ENCODE measurements around the gene CDC27.
A peak's percentile ranks its signal among the peaks of the same experiment; 100 is the strongest.
"Not testable (repeated sequence)": the region's sequence is repeated elsewhere in the genome, so short reads cannot be mapped to it uniquely, and the experiment has no call there.

Gene CDC27

DNA sequence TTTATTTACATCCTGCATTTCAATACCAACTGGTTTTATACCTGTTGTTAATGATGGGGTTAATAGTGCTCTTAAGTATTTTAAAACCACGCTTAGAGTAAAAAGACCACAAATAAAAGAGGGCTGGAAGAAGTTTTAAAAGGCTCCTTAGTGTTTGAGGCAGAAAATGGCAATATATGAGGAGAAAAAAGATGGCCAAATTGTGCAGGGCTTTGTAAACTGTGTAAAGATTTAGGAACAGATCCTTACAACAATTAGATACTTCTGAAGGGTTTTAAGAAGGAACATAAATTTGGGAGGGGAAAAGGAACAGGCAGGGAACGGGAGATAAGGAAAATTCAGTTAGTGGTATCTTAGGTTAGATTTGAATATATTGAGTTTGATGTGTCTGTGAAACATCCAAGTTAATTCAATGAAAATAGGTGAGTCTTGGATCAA, 12.7 kb downstream of the CDC27 start:
- DNase-seq, result no peak
- Histone ChIP-seq H3K36me3 (ENCODE audit: control insufficient read depth in 4 of 4, insufficient read depth in 4 of 4, low read length in 3 of 4) (peaks cover 4 to 35% (median 21%) of the 10 kb centered on the region in 4 experiments), H3K27me3 (replicated peaks in 2 of 5; ENCODE audit: control insufficient read depth in 4 of 5, insufficient read depth in 5 of 5, low read length in 4 of 5) (no peaks in the 10 kb centered on the region), H3K4me1 (ENCODE audit: control extremely low read depth in 1 of 4, control insufficient read depth in 4 of 4, insufficient read depth in 4 of 4, low read length in 3 of 4) (peaks cover 0 to 9% (median 6%) of the 10 kb centered on the region in 4 experiments), H3K27ac (ENCODE audit: insufficient read depth in 1 of 2, low read depth in 1 of 2, low read length in 2 of 2, poor library complexity in 1 of 2, severe bottlenecking in 2 of 2) (peak overlapping the region in 1 of 2 experiments; percentile 16), H3K9me3 (ENCODE audit: control extremely low read depth in 1 of 5, control insufficient read depth in 4 of 5, insufficient read depth in 2 of 5, low read depth in 1 of 5, low read length in 4 of 5) (no peaks in the 10 kb centered on the region), H3K4me3 (ENCODE audit: control insufficient read depth in 1 of 7, extremely low read depth in 1 of 7, insufficient read depth in 4 of 7, low read depth in 2 of 7, low read length in 6 of 7) (no peak overlapping the region)
- ChIA-PET CTCF (no interaction called here), POLR2A (no interaction called here)
- WGBS (ENCODE audit: insufficient coverage), result no CpG with 5 or more reads among the region's 2 CpGs

DNA sequence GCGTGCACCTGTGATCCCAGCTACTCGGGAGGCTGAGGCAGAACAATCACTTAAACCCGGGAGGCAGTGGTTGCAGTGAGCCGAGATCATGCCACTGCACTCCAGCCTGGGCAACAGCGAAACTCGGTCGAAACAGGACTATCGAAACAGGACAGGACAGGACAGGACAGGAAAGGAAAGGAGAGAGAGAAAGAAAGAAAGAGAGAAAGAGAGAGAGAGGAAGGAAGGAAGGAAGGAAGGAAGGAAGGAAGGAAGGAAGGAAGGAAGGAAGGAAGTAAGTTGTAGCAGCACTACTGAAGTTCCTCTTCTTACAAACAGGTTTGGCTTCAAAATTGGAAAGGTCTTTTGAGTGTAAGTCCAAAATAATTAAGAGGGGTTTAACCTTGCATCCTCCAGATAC, 14.3 kb downstream of the CDC27 start:
- 100% methylated on average over 3 of the region's 8 CpGs for WGBS (ENCODE audit: insufficient coverage)
- peaks cover 5 to 36% (median 23%) of the 10 kb centered on the region in 4 experiments for H3K36me3 ChIP-seq (ENCODE audit: control insufficient read depth in 4 of 4, insufficient read depth in 4 of 4, low read length in 3 of 4)
- POLR2A ChIA-PET, result not testable (repeated sequence)

DNA sequence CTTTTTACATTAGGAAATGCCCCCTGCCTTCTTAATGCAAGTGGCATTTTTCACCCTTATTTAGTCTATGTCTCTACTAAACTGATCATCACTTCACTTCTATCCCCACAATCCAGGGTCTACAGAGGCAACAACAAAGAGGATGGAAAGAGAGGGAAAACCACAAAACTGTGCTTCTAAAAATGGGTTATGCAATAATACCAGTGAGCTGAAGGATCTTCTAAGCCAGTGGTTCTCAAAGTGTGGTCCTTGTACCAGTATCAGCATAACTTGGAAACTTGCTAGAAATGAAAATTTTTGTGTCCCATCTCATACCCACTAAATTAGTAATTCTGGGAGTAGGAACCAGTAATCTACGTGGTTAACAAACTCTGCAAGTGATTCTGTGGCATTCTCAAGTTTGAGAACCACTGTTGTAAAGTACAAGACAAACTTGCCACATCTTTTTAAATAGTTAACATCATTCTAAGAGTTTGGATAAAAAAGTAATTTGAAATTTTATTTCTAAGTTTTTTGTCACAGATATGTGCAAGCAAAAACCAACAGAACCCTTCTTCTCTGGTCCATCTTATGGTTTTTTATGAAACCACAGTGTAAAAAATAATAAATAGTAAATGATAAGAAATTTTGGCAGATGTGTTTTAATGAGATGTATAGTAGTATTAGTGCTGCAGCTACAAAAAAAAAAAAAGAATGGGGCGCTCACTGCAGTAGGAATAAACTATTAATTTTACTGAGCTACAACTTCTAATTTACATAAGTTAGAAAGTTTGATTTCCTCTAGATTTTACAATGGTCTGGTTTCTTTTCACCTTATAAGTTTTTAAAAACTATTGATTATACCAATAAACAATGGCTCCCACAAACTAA, 16.2 kb downstream of the CDC27 start:
- Histone ChIP-seq H3K27me3 (replicated peaks in 2 of 5; ENCODE audit: control insufficient read depth in 4 of 5, insufficient read depth in 5 of 5, low read length in 4 of 5) (no peaks in the 10 kb centered on the region), H3K27ac (ENCODE audit: insufficient read depth in 1 of 2, low read depth in 1 of 2, low read length in 2 of 2, poor library complexity in 1 of 2, severe bottlenecking in 2 of 2) (no peak overlapping the region), H3K4me1 (ENCODE audit: control extremely low read depth in 1 of 4, control insufficient read depth in 4 of 4, insufficient read depth in 4 of 4, low read length in 3 of 4) (peaks cover 0 to 9% (median 6%) of the 10 kb centered on the region in 4 experiments), H3K4me3 (ENCODE audit: control insufficient read depth in 1 of 7, extremely low read depth in 1 of 7, insufficient read depth in 4 of 7, low read depth in 2 of 7, low read length in 6 of 7) (no peak overlapping the region), H3K36me3 (ENCODE audit: control insufficient read depth in 4 of 4, insufficient read depth in 4 of 4, low read length in 3 of 4) (peaks cover 9 to 36% (median 22%) of the 10 kb centered on the region in 4 experiments), H3K9me3 (ENCODE audit: control extremely low read depth in 1 of 5, control insufficient read depth in 4 of 5, insufficient read depth in 2 of 5, low read depth in 1 of 5, low read length in 4 of 5) (no peaks in the 10 kb centered on the region)
- ChIA-PET CTCF (no interaction called here), POLR2A (no interaction called here)
- WGBS (ENCODE audit: insufficient coverage), result no CpG with 5 or more reads among the region's 2 CpGs
- no peak for DNase-seq

More for the DNA sequence above, 14.3 kb downstream of the CDC27 start:
- H3K4me1 ChIP-seq (ENCODE audit: control extremely low read depth in 1 of 4, control insufficient read depth in 4 of 4, insufficient read depth in 4 of 4, low read length in 3 of 4); CTCF ChIA-PET; H3K9me3 ChIP-seq (ENCODE audit: control extremely low read depth in 1 of 5, control insufficient read depth in 4 of 5, insufficient read depth in 2 of 5, low read depth in 1 of 5, low read length in 4 of 5); H3K27me3 ChIP-seq (replicated peaks in 2 of 5; ENCODE audit: control insufficient read depth in 4 of 5, insufficient read depth in 5 of 5, low read length in 4 of 5); H3K27ac ChIP-seq (ENCODE audit: insufficient read depth in 1 of 2, low read depth in 1 of 2, low read length in 2 of 2, poor library complexity in 1 of 2, severe bottlenecking in 2 of 2); H3K4me3 ChIP-seq (ENCODE audit: control insufficient read depth in 1 of 7, extremely low read depth in 1 of 7, insufficient read depth in 4 of 7, low read depth in 2 of 7, low read length in 6 of 7): not testable (repeated sequence)
- DNase-seq, result peak in 2 of 3 donors; percentile 10 to 29

DNA sequence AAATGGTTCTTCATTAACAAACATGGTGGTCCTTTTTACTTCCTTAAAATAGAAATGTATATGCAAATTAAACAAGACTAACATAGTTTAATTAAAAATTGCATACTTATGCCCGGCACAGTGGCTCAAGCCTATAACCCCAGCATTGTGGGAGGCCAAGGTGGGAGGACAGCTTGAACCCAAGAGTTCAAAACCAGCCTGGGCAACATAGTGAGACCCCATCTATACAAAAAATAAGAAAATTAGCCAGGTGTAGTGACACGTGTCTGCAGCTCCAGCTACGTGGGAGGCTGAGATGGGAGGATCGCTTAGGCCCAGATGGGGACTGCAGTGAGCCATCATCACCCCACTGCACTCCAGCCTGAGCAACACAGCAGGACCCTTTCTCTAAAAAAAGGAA, 18.4 kb downstream of the CDC27 start:
- POLR2A ChIA-PET, result no interaction called here
- Histone ChIP-seq H3K27me3 (replicated peaks in 2 of 5; ENCODE audit: control insufficient read depth in 4 of 5, insufficient read depth in 5 of 5, low read length in 4 of 5) (no peaks in the 10 kb centered on the region), H3K4me1 (ENCODE audit: control extremely low read depth in 1 of 4, control insufficient read depth in 4 of 4, insufficient read depth in 4 of 4, low read length in 3 of 4) (peaks cover 0 to 9% (median 5%) of the 10 kb centered on the region in 4 experiments), H3K4me3 (ENCODE audit: control insufficient read depth in 1 of 7, extremely low read depth in 1 of 7, insufficient read depth in 4 of 7, low read depth in 2 of 7, low read length in 6 of 7) (no peak overlapping the region), H3K9me3 (ENCODE audit: control extremely low read depth in 1 of 5, control insufficient read depth in 4 of 5, insufficient read depth in 2 of 5, low read depth in 1 of 5, low read length in 4 of 5) (no peaks in the 10 kb centered on the region), H3K36me3 (ENCODE audit: control insufficient read depth in 4 of 4, insufficient read depth in 4 of 4, low read length in 3 of 4) (peaks cover 14 to 41% (median 27%) of the 10 kb centered on the region in 4 experiments), H3K27ac (ENCODE audit: insufficient read depth in 1 of 2, low read depth in 1 of 2, low read length in 2 of 2, poor library complexity in 1 of 2, severe bottlenecking in 2 of 2) (no peak overlapping the region)
- WGBS (ENCODE audit: insufficient coverage), result 100% methylated on average over 3 of the region's 4 CpGs
- CTCF ChIA-PET, result no interaction called here
- no peak for DNase-seq

- H3K9me3 ChIP-seq (ENCODE audit: control extremely low read depth in 1 of 5, control insufficient read depth in 4 of 5, insufficient read depth in 2 of 5, low read depth in 1 of 5, low read length in 4 of 5); H3K4me1 ChIP-seq (ENCODE audit: control extremely low read depth in 1 of 4, control insufficient read depth in 4 of 4, insufficient read depth in 4 of 4, low read length in 3 of 4); POLR2A ChIA-PET; H3K27me3 ChIP-seq (replicated peaks in 2 of 5; ENCODE audit: control insufficient read depth in 4 of 5, insufficient read depth in 5 of 5, low read length in 4 of 5); CTCF ChIA-PET; H3K27ac ChIP-seq (ENCODE audit: insufficient read depth in 1 of 2, low read depth in 1 of 2, low read length in 2 of 2, poor library complexity in 1 of 2, severe bottlenecking in 2 of 2); DNase-seq; H3K4me3 ChIP-seq (ENCODE audit: control insufficient read depth in 1 of 7, extremely low read depth in 1 of 7, insufficient read depth in 4 of 7, low read depth in 2 of 7, low read length in 6 of 7): not testable (repeated sequence)
- H3K36me3 ChIP-seq (ENCODE audit: control insufficient read depth in 4 of 4, insufficient read depth in 4 of 4, low read length in 3 of 4), result peaks cover 13 to 41% (median 28%) of the 10 kb centered on the region in 4 experiments
- WGBS (ENCODE audit: insufficient coverage), result 100% methylated on average over 1 of the region's 4 CpGs
Measured at GRCh38 chr17:47168896-47169295, 20.2 kb downstream of the CDC27 start.

DNA sequence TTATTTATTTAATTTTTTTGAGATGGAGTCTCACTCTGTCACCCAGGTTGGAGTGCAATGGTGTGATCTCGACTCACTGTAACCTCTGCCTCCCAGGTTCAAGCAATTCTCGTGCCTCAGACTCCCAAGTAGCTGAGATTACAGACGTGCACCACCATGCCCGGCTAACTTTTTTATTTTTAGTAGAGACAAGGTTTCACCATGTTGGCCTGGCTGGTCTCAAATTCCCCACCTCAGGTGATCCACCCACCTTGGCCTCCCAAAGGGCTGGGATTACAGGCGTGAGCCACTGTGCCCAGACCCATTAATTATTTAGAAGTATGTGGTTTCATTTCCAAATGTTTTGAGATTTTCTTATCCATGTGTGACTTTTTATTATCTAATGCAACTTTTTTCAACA, 22.2 kb downstream of the CDC27 start:
- POLR2A ChIA-PET, result not testable (repeated sequence)
- 93% methylated on average over 3 of the region's 5 CpGs for WGBS (ENCODE audit: insufficient coverage)
- H3K36me3 ChIP-seq (ENCODE audit: control insufficient read depth in 4 of 4, insufficient read depth in 4 of 4, low read length in 3 of 4), result peaks cover 11 to 38% (median 28%) of the 10 kb centered on the region in 4 experiments

DNA sequence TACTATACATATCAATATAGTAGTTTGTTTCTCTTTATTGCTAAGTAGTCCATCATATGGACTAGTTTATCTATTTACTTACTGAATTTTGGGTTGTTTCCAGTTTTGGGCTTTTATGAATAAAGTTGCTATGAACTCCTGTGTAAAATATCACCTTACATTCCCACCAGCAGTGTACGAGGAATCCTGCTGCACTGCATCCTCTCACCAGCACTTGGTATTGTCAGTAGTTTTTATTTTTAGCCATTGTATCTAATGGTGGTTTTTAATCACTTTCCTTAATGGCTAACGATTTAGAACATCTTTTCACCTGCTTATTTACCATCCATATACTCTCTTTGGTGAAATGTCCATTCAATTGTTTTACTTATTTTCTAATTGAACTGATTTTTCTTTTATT, 24.0 kb downstream of the CDC27 start:
- POLR2A ChIA-PET, result no interaction called here
- H3K27ac ChIP-seq (ENCODE audit: insufficient read depth in 1 of 2, low read depth in 1 of 2, low read length in 2 of 2, poor library complexity in 1 of 2, severe bottlenecking in 2 of 2), result no peak overlapping the region
- H3K9me3 ChIP-seq (ENCODE audit: control extremely low read depth in 1 of 5, control insufficient read depth in 4 of 5, insufficient read depth in 2 of 5, low read depth in 1 of 5, low read length in 4 of 5), result no peaks in the 10 kb centered on the region
- CTCF ChIA-PET, result no interaction called here
- H3K27me3 ChIP-seq (replicated peaks in 2 of 5; ENCODE audit: control insufficient read depth in 4 of 5, insufficient read depth in 5 of 5, low read length in 4 of 5), result no peaks in the 10 kb centered on the region
- H3K36me3 ChIP-seq (ENCODE audit: control insufficient read depth in 4 of 4, insufficient read depth in 4 of 4, low read length in 3 of 4), result peaks cover 11 to 36% (median 25%) of the 10 kb centered on the region in 4 experiments
- H3K4me1 ChIP-seq (ENCODE audit: control extremely low read depth in 1 of 4, control insufficient read depth in 4 of 4, insufficient read depth in 4 of 4, low read length in 3 of 4), result peaks cover 3 to 13% (median 4%) of the 10 kb centered on the region in 4 experiments
- WGBS (ENCODE audit: insufficient coverage), result no CpG with 5 or more reads among the region's 2 CpGs
- no peak for DNase-seq
- no peak overlapping the region for H3K4me3 ChIP-seq (ENCODE audit: control insufficient read depth in 1 of 7, extremely low read depth in 1 of 7, insufficient read depth in 4 of 7, low read depth in 2 of 7, low read length in 6 of 7)

More for the DNA sequence above, 22.2 kb downstream of the CDC27 start:
- H3K4me1 ChIP-seq (ENCODE audit: control extremely low read depth in 1 of 4, control insufficient read depth in 4 of 4, insufficient read depth in 4 of 4, low read length in 3 of 4); H3K4me3 ChIP-seq (ENCODE audit: control insufficient read depth in 1 of 7, extremely low read depth in 1 of 7, insufficient read depth in 4 of 7, low read depth in 2 of 7, low read length in 6 of 7); H3K27me3 ChIP-seq (replicated peaks in 2 of 5; ENCODE audit: control insufficient read depth in 4 of 5, insufficient read depth in 5 of 5, low read length in 4 of 5); H3K27ac ChIP-seq (ENCODE audit: insufficient read depth in 1 of 2, low read depth in 1 of 2, low read length in 2 of 2, poor library complexity in 1 of 2, severe bottlenecking in 2 of 2); H3K9me3 ChIP-seq (ENCODE audit: control extremely low read depth in 1 of 5, control insufficient read depth in 4 of 5, insufficient read depth in 2 of 5, low read depth in 1 of 5, low read length in 4 of 5); DNase-seq; CTCF ChIA-PET: not testable (repeated sequence)

Measured in common myeloid progenitor, CD34-positive (primary cell).